Measurements from ENCODE around the gene CALCOCO1.
A peak's percentile ranks its signal among the peaks of the same experiment; 100 is the strongest.
"Not testable (repeated sequence)": the region's sequence is repeated elsewhere in the genome, so short reads cannot be mapped to it uniquely, and the experiment has no call there.

CALCOCO1 gene, protein sequence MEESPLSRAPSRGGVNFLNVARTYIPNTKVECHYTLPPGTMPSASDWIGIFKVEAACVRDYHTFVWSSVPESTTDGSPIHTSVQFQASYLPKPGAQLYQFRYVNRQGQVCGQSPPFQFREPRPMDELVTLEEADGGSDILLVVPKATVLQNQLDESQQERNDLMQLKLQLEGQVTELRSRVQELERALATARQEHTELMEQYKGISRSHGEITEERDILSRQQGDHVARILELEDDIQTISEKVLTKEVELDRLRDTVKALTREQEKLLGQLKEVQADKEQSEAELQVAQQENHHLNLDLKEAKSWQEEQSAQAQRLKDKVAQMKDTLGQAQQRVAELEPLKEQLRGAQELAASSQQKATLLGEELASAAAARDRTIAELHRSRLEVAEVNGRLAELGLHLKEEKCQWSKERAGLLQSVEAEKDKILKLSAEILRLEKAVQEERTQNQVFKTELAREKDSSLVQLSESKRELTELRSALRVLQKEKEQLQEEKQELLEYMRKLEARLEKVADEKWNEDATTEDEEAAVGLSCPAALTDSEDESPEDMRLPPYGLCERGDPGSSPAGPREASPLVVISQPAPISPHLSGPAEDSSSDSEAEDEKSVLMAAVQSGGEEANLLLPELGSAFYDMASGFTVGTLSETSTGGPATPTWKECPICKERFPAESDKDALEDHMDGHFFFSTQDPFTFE

DNA sequence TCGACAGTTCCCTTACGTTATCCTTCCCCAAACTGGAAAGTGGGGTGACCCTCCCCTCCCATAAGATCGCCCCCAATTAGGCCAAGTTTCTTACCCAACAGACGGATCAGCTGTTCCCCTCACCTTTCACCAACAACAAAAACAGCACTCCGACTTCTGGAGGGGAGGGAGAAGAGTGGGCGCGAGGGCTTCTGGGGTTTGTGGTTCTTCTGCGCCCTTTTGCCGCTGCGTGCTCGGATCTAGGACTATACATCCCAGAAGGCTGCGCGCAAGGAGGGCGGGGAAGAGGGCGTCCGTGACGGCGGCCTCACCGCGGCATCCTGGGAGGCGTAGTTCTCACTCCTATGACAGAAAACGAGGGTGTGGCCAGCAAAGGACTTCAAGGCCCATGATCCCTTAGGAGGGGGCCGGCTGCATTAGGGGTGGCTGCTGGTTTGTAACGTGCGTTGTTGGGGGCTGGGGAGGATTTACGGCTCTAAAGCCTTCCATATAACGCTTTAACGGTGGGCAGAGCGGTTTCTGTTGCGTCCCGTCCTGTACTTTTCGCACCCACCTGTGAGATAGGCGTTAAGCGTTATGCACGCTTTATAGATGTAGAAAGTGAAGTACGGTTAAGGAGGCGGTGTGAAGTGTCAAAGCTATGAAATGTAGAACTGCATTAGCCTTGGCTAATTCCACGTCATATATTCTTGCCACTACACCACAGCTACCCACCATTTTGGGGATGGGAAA, at the start of gene CALCOCO1:
Gene CALCOCO1 (minus strand): TSS at position 143 of the 732 bp plus-strand sequence. CDS start 2,210 bp downstream, outside the sequence.
- peak; percentile 40 to 99 (median 97) for DNase-seq

DNA sequence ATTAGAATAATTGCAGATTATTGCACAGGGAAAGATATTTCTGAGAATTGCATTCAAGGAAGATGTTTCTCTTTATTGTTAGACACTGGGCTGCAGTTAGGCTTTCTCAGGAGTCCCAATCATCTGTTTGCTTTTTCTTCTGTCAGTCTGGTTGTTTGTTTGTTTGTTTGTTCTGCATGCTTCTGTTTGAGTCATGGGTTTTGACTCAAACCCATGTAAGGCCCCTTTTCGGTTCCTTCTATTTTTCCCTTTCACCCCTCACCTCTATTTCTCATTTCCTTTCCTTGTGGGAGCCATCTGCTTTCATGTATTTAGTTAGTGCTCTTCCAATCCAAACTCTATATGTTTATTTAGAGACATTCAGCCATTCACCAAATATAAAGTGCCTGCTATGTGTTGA, 49.6 kb upstream of the CALCOCO1 start:
- no peak for DNase-seq

DNA sequence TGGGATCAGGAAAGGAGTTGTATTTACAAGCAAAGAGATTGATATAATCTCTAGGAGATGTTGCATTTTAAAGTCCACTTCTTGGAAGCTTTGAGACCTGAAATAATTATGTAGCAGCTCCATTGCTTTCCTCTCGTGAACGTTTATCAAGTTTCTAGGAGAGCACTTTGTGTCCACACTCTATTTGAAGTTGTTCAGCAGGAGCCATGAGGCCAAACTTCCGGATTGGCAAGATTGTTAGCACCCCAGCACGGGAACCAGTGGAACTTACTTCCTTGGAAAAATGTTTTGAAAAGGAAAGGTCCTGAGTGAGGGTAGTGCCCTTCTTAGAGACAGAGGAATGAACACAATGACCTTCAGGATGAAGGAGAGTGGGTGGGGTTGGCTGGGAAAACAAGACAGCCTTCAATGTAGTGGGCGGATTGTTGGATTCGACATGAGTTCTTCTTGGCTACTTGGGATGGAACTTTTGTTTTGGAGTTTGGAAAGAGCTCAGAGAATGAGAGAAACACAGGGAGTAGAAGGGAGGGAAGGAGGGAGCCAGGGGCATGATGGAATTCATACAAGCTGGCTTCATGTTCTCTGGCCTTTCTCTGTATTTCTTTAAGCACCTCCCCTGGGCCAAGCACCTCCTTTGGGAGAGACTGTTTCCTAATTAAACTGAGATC, 48.4 kb upstream of the CALCOCO1 start:
- no peak for DNase-seq

DNA sequence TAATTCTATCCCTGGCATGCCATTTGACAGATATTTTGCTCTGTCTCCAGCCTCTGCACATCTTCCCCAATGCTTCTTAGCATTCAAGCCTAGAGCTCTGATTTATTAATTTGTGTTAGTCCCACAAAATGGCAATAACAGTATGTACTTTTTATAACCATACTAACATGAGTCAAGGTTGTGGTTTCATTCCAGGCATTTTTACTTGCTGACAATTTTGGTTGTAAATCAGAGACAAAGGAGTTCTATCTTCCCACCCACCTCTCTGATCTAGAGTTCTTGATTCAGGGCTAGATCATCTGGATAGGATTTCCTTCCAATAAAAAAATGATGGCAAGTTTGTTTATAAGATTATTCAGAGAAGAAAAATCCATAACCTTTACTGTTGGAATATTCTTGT, 43.0 kb upstream of the CALCOCO1 start:
- DNase-seq, result no peak

DNA sequence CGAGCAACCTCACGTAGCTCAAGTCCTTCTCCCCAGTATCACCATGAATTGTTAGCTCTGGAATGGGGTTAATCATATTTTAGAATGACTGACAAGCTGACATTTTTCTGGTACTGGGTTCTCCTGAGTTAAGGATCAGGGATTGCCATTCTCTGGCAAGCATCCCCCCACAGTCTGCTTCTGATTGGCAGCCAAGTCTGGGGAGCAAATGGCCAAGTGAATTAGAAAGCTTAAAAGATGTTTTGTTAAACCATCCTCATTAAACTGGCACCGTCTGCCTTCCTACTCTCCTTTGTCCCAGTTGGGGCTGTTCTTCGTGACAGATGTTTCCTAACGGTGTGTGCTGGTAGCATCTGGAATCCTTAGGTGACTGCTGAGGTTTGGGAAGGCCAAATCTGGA, 41.7 kb upstream of the CALCOCO1 start:
- DNase-seq, result no peak

DNA sequence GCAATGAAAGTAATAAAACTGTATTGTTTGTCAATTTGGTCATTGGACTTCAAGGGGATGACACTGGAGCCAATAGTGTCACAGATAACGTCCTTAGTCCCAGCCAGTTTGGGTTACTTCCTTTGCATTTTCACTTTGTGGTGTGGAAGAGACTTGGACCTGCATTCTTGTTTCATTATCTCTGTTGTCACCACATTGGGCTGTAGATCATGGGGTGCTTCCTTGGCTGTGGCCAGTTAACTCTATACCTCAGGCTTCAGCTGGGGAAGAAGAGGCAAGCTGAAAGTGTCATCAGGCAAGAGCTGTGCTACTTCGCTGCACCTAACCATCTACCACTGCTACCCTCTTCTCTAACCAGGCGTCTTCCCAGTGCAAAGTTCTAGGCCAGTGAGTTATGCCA, 39.6 kb upstream of the CALCOCO1 start:
- no peak for DNase-seq

DNA sequence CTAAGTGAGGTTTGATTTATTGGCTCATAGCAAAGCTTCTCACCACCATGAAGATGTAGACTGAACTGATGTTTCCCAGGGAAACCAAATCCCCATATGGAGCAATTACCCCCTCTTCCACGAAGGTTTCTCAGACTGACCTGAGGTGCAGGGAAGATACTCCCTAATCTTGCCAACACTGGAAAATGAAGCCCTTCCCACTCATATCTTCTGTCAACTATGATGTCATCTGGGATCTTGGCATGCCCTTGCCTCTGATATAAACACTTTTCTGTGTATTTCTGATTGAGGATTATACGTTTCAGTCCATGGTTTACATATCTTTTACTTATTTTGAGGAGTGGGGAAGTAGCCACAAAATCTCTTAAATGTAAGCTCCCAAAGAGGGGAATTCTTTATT, 38.6 kb upstream of the CALCOCO1 start:
- no peak for DNase-seq

DNA sequence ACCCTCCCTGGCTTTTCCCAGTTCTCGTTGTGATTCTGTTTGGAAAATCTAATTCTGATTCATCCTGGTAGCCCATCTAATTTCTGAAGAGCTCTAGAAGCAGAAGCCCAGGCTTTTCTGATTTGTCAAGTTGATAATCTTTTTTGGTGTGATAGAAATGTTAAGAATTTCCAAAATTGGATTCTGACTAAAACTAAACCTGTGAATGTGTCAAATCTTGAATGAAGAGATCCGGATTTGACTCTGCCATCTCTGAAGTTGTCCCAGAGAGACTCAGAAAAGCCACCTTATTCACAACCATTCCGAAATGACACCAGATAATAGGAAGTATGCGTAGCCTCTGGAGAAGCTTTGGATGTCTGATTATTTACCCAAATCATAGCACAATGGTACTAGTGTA, 37.4 kb upstream of the CALCOCO1 start:
- no peak for DNase-seq

DNA sequence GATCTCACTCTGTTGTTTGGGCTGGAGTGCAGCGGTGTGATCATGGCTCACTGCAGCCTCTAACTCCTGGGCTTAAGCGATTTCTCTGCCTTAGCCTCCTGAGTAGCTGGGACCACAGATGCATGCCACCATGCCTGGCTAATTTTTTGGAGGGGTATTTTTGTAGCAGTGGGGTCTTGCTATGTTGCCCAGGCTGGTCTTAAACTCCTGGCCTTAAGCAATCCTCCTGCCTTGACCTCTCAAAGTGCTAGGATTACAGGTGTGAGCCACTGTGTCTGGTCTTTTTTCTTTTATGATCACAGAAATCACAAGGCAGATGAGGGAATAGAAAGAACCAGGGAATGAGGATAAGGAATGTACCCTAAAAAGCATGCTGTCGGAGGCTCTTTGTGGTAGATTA, 35.5 kb upstream of the CALCOCO1 start:
- not testable (repeated sequence) for DNase-seq

DNA sequence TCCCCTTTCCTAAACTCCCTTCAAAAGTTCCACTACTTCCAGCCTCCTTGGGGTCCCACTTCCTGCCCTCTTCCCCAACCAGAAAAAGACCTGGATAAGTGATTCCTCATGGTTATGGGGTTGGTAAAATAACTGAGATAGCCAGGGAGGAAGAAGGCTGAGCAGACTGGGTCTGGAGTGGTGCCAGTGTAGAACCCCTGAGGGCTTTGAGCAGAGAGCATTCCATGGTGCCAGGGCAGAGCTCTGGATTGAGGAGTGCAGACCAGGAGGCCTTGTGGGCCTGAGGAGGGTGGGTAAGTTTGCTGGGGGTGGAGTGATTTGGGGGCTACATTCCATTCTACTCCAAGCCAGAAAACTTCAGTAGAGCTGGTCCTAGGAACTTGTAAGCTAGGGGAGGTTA, 34.1 kb upstream of the CALCOCO1 start:
- DNase-seq, result no peak

DNA sequence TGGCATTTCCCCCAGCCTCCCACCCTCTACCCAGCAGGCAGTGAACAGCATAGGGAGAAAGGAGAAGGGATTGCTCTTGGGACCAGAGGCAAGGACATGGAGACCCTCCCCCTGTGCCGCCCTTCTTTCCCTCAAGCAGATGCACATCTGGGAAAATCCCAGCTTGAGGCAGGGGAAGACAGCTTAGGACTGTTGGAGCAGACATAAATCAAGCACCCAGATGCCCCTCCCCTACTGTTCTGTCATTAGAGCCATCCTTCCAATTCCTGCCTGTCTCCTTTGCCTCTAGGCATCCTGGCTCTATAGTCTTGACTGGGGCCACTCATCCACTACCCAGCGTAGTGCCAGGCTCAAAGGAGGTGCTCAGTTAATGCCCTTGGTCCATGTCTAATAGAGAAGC, 32.0 kb upstream of the CALCOCO1 start:
- no peak for DNase-seq

DNA sequence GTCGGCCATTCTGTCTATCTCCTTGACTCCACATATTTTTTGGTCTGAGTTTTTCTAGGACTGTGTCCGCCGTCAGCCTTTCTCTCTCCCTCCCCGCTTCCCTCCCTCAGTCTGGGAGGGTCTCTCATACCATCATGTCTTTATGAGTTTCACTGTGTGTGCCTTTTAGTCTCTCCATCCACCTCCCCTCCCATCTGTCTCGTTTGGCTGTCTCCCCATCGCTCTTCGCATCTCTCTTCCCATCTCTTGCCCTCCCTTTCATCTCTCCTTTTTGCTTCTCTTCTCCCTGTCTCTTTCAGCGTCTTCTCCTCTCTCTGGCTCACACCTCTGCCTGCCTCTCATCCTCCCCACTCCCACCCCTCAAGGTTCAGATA, 31.5 kb upstream of the CALCOCO1 start:
- DNase-seq, result no peak

DNA sequence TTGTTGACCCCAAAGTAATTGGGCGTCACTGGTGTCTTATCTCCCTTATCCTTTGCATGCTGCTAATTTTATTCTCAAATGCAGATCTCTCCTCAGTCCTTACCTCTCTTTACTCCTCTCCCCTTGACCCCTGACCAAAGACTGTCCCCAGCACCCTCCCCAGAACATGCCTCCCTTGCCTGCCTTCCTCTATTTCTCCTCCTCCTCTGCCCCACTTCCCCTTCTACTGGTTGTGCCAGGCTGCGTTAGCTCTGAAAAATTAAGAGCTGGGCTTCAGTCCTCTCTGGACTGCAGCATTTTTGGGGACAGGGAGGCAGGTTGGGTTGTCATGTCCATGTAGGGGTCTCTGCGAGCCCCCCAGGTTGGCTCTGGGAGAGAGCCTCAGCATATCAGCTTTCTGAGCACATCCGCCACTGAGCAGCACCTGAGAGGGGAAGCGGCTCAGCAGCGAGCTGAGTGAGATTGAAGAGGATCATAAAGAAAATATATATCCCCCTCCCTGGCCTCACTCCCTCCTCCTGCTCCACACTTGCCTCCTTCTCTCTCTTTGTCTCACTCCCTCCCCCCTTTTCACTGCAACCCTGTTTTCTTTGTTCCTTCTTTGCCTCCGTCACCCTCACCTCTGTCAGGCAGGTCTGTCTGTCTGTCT, 31.0 kb upstream of the CALCOCO1 start:
- no peak for DNase-seq

DNA sequence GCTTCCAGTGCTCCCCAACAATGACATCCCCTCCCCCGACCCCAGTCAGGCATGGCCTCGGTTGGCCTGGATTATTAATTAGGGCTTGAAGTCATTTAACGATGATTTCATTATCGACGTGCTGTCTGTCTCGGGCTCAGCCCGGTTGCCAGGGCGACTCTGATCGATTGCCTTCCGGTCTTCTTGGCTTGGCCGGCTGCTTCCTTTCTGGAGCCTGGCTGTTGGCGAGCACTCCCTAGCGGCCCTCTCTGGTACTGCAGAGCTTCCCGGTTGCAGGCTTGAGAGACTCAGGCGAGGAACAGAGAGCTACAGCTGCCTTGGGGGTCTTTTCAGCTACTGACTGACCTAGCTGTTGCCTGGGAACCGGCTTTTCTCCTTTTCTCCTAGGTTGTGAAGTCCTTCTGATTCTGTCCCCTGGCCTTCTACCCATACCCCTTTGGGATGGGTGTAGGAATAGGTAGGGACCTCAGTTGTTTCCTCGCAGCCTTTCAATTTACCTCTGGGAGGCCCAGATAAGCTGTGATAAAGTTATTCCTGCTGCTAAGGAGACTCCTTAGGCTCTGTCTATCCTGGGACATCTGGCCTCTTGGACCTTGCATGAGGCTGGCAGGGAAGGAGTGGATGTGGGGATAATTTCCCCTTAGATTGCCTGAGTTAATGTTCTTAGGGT, 30.0 kb upstream of the CALCOCO1 start:
- DNase-seq, result peak in 46 of 51 donors; percentile 14 to 86 (median 59)

DNA sequence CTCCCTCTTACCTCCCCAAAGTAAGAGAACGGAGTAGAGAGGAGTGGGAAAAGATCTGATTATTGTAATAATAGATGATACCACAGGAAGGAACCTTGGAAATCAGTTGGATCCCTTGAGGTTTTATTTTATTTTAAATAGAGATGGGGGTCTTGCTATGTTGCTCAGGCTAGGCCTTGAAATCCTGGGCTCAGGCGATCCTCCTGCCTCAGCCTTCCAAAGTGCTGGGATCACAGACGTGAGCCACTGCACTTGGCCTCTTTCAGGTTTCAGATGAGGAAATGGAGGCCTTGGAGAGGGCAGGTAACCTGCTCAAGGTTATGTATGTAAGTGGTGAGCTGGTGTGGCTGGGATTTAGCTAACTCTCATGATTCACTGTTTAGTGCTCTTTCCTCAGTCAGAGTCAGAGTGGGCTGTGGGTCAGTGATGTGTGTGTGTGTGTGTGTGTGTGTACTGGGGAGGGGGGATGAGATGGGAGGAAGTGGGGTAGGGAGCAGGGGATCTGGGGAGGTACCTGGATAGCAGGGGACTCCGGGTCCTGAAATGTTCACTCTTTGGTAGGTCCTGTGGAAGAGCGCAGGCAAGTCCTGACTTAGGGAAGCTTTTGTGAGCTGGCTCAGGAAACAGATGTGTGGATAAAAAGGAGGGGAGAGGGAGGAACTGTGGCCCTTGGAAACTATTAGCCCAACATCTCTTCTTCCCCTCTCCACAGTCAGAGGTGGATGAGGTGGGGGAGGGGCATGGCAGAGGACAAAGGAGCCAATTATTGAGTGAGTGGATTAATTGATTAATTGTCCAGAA, 29.2 kb upstream of the CALCOCO1 start:
- no peak for DNase-seq

DNA sequence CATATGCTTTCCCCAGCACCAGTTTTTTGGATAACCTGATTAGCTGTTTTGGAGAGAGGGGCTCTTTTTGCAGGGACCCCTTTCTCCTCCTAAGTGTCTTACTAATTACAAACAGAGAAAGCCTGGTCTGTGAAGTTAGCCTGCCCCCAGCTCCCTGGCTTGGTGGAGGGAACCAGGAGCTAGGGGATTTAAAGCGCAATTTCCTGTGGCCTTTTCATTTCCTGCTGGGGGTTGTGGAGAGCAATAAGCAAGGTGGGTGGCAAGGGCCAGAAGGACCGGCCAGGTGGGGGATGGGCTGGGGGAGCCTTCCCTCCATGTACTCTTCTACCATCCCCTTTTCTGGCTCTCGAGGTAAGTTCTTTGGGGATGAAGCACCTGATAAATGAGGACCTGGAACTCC, 28.6 kb upstream of the CALCOCO1 start:
- DNase-seq, result no peak

DNA sequence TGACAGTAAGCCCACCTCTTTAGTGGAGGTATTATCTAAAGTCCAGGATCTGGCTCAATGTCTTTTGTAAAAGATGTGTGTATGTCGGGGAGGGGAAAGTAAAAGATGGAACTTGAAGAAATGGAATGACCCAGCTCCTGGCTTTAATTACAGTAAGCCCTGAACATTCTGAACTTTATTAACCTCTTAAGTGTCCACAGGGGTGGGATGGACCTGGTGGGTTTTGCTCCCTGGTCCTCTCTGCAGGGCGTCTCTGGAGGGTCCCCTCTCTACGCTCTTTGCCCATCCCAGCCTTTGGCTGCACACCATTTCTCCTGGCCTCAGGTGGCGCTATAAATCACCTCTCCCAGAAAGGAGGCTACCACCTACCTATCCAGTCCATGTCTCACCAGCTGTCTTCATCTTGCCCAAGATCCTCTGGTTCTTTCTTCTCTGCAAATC, 28.2 kb upstream of the CALCOCO1 start:
- no peak for DNase-seq

DNA sequence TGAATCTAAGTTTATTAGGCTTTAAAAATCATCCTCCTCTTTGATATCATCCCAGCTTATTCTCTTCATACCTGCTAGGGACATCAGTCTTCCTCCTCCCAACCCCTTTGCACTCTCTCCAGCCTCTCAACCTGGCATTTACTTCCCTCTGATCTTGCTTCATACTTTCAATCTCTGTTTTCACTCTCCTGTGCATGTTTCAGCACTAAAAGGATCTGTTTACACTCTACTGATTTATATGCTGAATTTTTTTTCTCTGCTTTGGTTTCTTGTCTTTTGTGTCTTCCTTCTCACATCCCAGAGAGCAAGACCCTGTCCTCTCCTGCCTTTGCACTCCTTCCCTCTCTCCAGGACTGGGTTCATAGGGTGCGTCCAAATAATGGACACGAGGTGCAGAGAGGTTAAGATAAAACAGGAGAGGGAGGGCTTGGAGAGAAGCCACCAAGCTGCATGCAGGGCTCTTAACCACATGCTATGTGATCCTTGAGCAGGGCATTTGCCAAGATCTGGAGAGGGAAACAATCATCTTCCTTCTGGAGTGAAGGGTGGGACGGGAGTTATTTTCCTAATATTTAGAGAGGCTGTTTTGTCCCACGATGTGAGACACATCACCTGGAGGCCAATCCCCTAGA, 27.5 kb upstream of the CALCOCO1 start:
- DNase-seq, result no peak

DNA sequence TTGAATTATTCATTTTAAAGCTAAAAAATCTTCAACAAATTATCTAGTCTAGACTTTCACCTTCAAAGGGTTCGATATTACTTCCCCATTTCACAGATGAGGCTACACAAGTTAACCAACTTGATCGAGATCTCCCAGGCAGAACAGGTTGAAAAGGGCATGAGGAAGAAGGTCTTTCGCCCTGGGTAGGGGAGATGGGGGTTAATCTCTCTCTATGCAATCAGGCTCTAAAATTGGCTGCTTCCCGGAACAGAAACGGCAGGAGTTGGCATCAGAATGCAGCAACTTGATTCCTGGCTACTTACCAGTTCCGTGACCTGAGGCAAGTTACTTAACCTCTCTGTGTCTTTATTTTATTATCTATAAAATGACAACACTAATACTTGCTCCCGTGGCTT, 26.9 kb upstream of the CALCOCO1 start:
- no peak for DNase-seq
